Brain microvascular endothelial cell (primary cell): ENCODE data around the gene CDH22.

Source experiments
- DNase-seq: peaks from one replicate; pipeline ENCODE4 v3.0.0-alpha.2; 2020
- H3K27ac ChIP-seq: fragments of 250-450 bp; sonication (Bioruptor Pico); 2 replicates; pipeline ENCODE4 v1.5.1; 2020; ENCODE audit warnings: mild to moderate bottlenecking, moderate library complexity
- H3K27me3 ChIP-seq: fragments of 250-450 bp; sonication (Bioruptor Pico); replicated peaks from 2 replicates; pipeline ENCODE4 v1.5.1; 2020; ENCODE audit warnings: mild to moderate bottlenecking
- H3K36me3 ChIP-seq: fragments of 250-450 bp; sonication (Bioruptor Pico); replicated peaks from 2 replicates; pipeline ENCODE4 v1.5.1; 2020; ENCODE audit warnings: mild to moderate bottlenecking
- H3K4me3 ChIP-seq: 2 replicates; pipeline ENCODE4 v1.5.1; 2011; ENCODE audit warnings: low read depth, mild to moderate bottlenecking, control low read depth, low read length, moderate library complexity
- CTCF ChIP-seq: IDR thresholded peaks from 2 replicates; pipeline ENCODE4 v1.5.1; 2011; ENCODE audit warnings: low read depth, mild to moderate bottlenecking, moderate library complexity, low read length, control low read depth, inconsistent platforms; ENCODE audit errors: missing control alignments
- in situ Hi-C: cut with HindIII; loops from 2 replicates; pipeline ENCODE4 v1.10.0; 2017; ENCODE audit warnings: low sequenced_read_pairs, low pct_ligation_motif_present

Gene CDH22

GRCh38 chr20:46354207-46354555 is 45.9 kb upstream of the CDH22 start:
- H3K4me3 ChIP-seq = no peak overlapping the region
- DNase-seq = no peak

GRCh38 chr20:46353500-46354206 is 45.4 kb upstream of the CDH22 start:
- H3K36me3 ChIP-seq = peaks cover 26% of the 10 kb centered on the region
- H3K27me3 ChIP-seq = no peaks in the 10 kb centered on the region
- TF ChIP-seq CTCF = no peak
- DNase-seq = no peak
- H3K27ac ChIP-seq = no peak overlapping the region
- in situ Hi-C loops = no loop called here
- H3K4me3 ChIP-seq = no peak overlapping the region

More at GRCh38 chr20:46354207-46354555, 45.9 kb upstream of the CDH22 start:
- H3K27me3 ChIP-seq = no peaks in the 10 kb centered on the region
- in situ Hi-C loops = no loop called here
- no peak overlapping the region for H3K27ac ChIP-seq
- peaks cover 26% of the 10 kb centered on the region for H3K36me3 ChIP-seq
- no peak for TF ChIP-seq CTCF

GRCh38 chr20:46352370-46352938 is 44.2 kb upstream of the CDH22 start:
- DNase-seq = no peak

GRCh38 chr20:46351357-46352058 is 43.2 kb upstream of the CDH22 start:
- no peak overlapping the region for H3K4me3 ChIP-seq
- no peaks in the 10 kb centered on the region for H3K27me3 ChIP-seq
- DNase-seq = no peak
- H3K27ac ChIP-seq = peak overlapping the region; percentile 89
- H3K36me3 ChIP-seq = peaks cover 23% of the 10 kb centered on the region
- no peak for TF ChIP-seq CTCF
- in situ Hi-C loops = no loop called here

More at GRCh38 chr20:46352370-46352938, 44.2 kb upstream of the CDH22 start:
- Histone ChIP-seq H3K27me3 (no peaks in the 10 kb centered on the region), H3K27ac (no peak overlapping the region), H3K36me3 (peaks cover 23% of the 10 kb centered on the region), H3K4me3 (no peak overlapping the region)
- TF ChIP-seq CTCF = no peak
- in situ Hi-C loops = no loop called here

DNA sequence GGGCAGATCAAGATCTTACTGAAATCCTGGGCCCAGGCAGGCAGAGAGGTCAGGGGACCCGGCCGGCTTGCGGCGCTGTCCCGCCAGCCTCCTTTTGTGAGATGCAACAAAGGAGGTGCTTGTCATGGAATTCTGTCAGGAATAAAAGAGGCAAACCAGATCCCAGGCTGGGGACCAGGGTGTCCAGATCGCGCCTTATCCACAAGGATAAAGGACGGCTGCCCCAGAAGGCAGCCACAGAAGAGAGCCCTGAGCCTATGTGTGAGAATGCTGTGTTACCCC is 42.6 kb upstream of the CDH22 start:
- Histone ChIP-seq H3K27ac (peak overlapping the region; percentile 89), H3K36me3 (peaks cover 18% of the 10 kb centered on the region), H3K4me3 (no peak overlapping the region), H3K27me3 (no peaks in the 10 kb centered on the region)
- DNase-seq = no peak
- in situ Hi-C loops = no loop called here
- no peak for TF ChIP-seq CTCF
